ENCODE measurements around the gene STARD5. TPM values are rescaled to one million over a fixed set of nuclear protein-coding genes. Genes with fewer than 3 reads are reported as not detected.

Gene STARD5
- total RNA-seq, 1 donor from 2014 or later, result 5.9 TPM

DNA sequence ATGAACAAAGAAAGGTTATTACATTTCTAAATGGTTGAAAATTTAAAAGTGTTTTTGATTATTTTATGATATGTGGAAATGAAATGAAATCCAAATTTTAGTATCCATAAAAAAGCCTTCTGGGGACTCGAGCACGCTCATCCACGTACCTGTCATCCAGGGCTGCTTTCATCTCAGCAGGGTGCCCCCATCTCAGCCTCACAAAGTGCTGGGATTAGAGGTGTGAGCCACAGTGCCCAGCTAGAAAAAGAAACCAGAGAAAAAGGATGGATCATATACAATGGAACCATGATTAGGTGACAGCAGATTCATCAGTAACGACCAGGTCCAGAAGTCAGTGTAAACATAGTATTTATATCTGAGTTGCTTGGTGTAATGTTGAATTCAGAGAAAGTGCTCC, 49.7 kb downstream of the STARD5 start:
- DNase-seq, result no peak

GRCh38 chr15:81273855-81274254, 50.1 kb downstream of the STARD5 start:
- no peak for DNase-seq

DNA sequence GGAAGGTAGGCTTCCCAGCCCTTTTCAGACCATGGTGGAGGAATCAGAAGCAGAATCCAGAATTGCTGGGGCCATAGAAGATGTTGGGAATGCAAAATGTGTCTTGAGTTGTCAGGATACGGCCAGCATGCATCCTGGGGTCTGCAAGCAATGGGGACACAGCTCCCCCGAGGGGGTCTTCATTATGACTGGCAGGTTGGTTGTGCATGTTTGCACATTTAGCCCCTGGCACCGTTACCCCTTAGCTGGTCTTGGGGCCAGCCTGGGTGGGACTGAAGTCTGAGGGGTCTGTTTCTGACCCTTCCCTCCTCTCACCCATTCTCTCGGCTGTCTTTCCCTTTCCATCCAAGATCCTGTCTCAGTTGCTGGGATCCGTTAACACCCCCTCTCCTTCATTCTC, 50.7 kb downstream of the STARD5 start:
- DNase-seq, result no peak

GRCh38 chr15:81271761-81272644, 51.9 kb downstream of the STARD5 start:
- no peak for DNase-seq

GRCh38 chr15:81270781-81271491, 53.0 kb downstream of the STARD5 start:
- DNase-seq, result no peak

GRCh38 chr15:81270188-81270587, 53.8 kb downstream of the STARD5 start:
- no peak for DNase-seq

- no peak for DNase-seq
Observed at GRCh38 chr15:81268881-81269601, 54.9 kb downstream of the STARD5 start.

GRCh38 chr15:81268340-81268739, 55.6 kb downstream of the STARD5 start:
- no peak for DNase-seq

- peak; percentile 65 for DNase-seq
Observed at GRCh38 chr15:81265944-81266775, 57.8 kb downstream of the STARD5 start.

DNA sequence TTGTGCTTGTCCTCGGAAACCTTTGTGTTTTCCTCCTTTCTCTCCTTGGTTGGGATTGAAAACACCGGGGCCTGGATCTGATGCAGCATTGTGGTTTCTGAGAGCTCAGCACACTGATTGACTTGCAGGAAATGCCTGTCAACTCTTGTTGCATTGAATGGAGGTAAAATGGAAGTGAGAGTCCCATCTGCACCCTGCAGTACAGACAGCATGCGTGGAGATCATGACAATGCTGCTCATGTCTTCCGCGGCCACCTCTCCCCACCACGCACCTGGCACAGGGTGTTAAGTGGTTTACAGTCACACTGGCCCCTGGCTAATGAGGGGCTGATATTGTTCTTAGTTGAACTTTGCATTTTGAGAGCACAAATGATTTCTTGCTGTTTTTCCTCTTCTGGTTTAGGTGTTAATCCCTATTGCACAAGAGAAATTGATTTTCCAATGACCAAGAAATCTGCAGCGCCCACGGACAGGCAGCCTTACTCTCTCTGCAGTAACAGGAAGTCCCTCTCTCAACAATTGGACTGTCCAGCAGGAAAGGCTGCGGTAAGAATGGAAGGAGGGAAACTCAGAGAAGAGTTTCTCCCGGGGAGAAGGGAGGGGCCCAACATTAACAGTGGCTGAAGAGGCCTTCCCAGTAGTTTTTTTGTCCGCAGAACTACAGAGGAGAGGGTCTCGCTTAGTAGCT, 58.5 kb downstream of the STARD5 start:
- DNase-seq, result no peak

DNA sequence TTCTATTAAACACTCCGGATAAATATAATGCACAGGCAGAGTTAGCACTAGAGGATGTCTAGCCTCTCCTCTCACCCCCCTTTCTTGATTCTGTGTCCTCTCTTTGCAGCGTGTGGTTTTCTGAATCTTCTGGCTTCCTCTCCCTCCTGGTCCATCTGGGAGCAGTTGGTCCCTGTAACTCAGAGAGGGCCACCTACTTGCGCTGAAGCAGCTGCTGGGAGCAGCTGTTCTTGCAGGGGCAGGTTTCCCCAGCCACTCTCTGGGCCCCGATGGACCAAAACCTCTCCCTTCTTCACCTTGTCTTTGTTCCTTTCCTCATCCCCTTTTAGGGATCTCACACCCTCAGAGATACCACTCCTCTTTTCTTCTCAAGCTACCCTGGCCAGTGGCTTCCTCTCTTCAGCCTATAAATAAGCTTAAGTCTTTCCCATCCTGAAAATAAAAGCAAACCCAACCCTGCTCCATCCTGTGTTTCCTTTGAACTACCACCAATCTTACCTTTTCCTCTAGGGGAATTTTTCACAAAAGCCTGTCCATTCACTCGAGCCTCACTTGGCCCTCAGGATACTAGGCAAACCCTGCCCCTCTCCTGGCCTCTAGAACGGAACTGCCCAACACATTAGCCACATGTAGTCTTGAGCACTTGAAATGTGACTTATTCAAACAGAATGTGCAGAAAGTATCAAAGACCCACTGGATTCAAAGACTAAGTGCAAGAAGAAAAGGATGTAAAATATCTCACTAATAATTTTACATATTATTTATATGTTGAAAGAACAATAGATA, 59.7 kb downstream of the STARD5 start:
- no peak for DNase-seq

DNA sequence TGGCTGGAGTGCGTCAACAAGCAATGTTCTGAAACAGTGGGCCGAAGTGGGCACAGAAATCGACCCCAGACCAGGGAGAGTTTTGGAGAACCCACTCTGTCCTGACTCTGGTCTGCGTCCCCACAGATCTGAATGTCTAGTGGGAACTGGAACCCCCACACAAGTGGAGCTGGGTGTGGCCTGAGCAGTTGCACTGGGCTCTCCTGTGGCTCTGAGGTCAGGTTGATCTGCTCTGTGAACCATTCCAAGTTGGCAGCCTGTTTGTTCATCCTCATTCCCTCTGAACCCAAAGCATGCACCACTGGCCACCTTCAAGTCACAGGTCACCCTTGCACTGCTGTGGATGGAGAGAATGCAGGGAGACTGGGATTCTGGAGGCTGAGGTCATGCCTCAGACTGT, 60.5 kb downstream of the STARD5 start:
- DNase-seq, result no peak

GRCh38 chr15:81261172-81261811, 62.6 kb downstream of the STARD5 start:
- DNase-seq, result no peak

- DNase-seq, result no peak
Observed at GRCh38 chr15:81259760-81260298, 64.1 kb downstream of the STARD5 start.

Other genes with a start within 250 kb of the STARD5 start
- 2.7 TPM for gene CFAP161, start 189.9 kb downstream of the STARD5 start, total RNA-seq
- gene IL16, start 127.3 kb downstream of the STARD5 start, total RNA-seq, result 0.62 TPM
- gene TMC3, start 50.1 kb upstream of the STARD5 start, total RNA-seq, result 0.47 TPM